Right lung (tissue), 5 donors: ENCODE measurements around the gene RSPO1. TPM values are rescaled to one million over a fixed set of nuclear protein-coding genes. Genes with fewer than 3 reads are reported as not detected.
A peak's percentile ranks its signal among the peaks of the same experiment; 100 is the strongest.
"Not testable (repeated sequence)": the region's sequence is repeated elsewhere in the genome, so short reads cannot be mapped to it uniquely, and the experiment has no call there.

Experiments used
- DNase-seq, 2 donors: peaks; one replicate each; pipeline ENCODE4 v3.0.0-alpha.2; 2013
- polyA plus RNA-seq, 5 donors: library from polyadenylated mRNA; unstranded; fragments of 120-200 nt; gene quantifications; one replicate each; pipeline versions ENCODE4 v1.2.1 to v1.2.3, GENCODE V29; 2013; ENCODE audit warnings: inconsistent platforms in 1 of 5, low replicate concordance in 1 of 5; ENCODE audit not compliant: insufficient read length in 5 of 5, insufficient read depth in 1 of 5

The RSPO1 gene
- polyA plus RNA-seq, 5 donors: 1.4 to 2.2 (median 1.5) TPM

- no peak for DNase-seq
Observed at GRCh38 chr1:37621326-37621870, 13.3 kb downstream of the RSPO1 start.

- no peak for DNase-seq
Observed at GRCh38 chr1:37620707-37621106, 14.0 kb downstream of the RSPO1 start.

- DNase-seq: no peak
Observed at GRCh38 chr1:37616330-37616729, 18.4 kb downstream of the RSPO1 start.

GRCh38 chr1:37614105-37614504, 20.6 kb downstream of the RSPO1 start:
- DNase-seq: no peak

GRCh38 chr1:37612186-37612585, 22.5 kb downstream of the RSPO1 start:
- DNase-seq: no peak

GRCh38 chr1:37609994-37610393, 24.7 kb downstream of the RSPO1 start:
- DNase-seq: no peak

GRCh38 chr1:37609002-37609401, 25.7 kb downstream of the RSPO1 start:
- DNase-seq: no peak

- DNase-seq: peak in 1 of 2 donors; percentile 1
Observed at GRCh38 chr1:37606481-37607263, 28.0 kb downstream of the RSPO1 start.

- no peak for DNase-seq
Observed at GRCh38 chr1:37605806-37606474, 28.8 kb downstream of the RSPO1 start.

GRCh38 chr1:37605061-37605650, 29.5 kb downstream of the RSPO1 start:
- no peak for DNase-seq

GRCh38 chr1:37602750-37603694, 31.7 kb downstream of the RSPO1 start:
- no peak for DNase-seq

- no peak for DNase-seq
Observed at GRCh38 chr1:37601441-37601840, 33.3 kb downstream of the RSPO1 start.

GRCh38 chr1:37599940-37600339, 34.8 kb downstream of the RSPO1 start:
- DNase-seq: peak; percentile 26 to 50

GRCh38 chr1:37596182-37596667, 38.5 kb downstream of the RSPO1 start:
- no peak for DNase-seq

- DNase-seq: peak; percentile 98
Observed at GRCh38 chr1:37595440-37596181, 39.1 kb downstream of the RSPO1 start, which contains the start of gene GNL2. GNL2 (minus strand) TSS chr1:37595937; CDS start chr1:37595822, 115 bp downstream.

GRCh38 chr1:37593726-37594125, 41.0 kb downstream of the RSPO1 start:
- DNase-seq: no peak

GRCh38 chr1:37588939-37589338, 45.8 kb downstream of the RSPO1 start:
- DNase-seq: no peak

GRCh38 chr1:37584544-37584943, 50.1 kb downstream of the RSPO1 start:
- DNase-seq: not testable (repeated sequence)

- no peak for DNase-seq
Observed at GRCh38 chr1:37575692-37576091, 59.0 kb downstream of the RSPO1 start.

GRCh38 chr1:37574834-37575480, 59.7 kb downstream of the RSPO1 start:
- no peak for DNase-seq
